ENCODE measurements around the gene DNAJB7. TPM values are rescaled to one million over a fixed set of nuclear protein-coding genes. Genes with fewer than 3 reads are reported as not detected.

The DNAJB7 gene
- total RNA-seq, 2 donors from 2014 or later = 0.21 to 0.47 TPM

Small RNA genes within 50 kb of the gene (microRNA-seq; reads per million reads assigned to microRNA genes)
- 0 to 0.53 reads per million in 2 donors for gene MIR4766

Other genes with a start within 250 kb of the DNAJB7 start
- gene MRTFA, start 225.4 kb downstream of the DNAJB7 start, total RNA-seq = 10 to 100 TPM; 42.1 to 44.4 TPM
- gene MCHR1, start 182.6 kb downstream of the DNAJB7 start, total RNA-seq = not detected
- 10 to 100 TPM in 1 of 2 donors, 1 to 10 TPM in 1; 9.6 to 14.2 TPM for gene SLC25A17, start 42.8 kb downstream of the DNAJB7 start, total RNA-seq
- 100 to 1,000 TPM; 142 to 203 TPM for gene ST13, start 5.5 kb downstream of the DNAJB7 start, total RNA-seq
- 10 to 100 TPM in 1 of 2 donors, 1 to 10 TPM in 1; 9.9 to 12.7 TPM for gene XPNPEP3, start 5.0 kb downstream of the DNAJB7 start, total RNA-seq
- gene RBX1, start 89.3 kb upstream of the DNAJB7 start, total RNA-seq = 10 to 100 TPM; 34.8 to 39.0 TPM
- 10 to 100 TPM; 63.0 to 67.6 TPM for gene EP300, start 230.5 kb upstream of the DNAJB7 start, total RNA-seq

All from left colon (tissue), 2 donors.